Cardiac muscle cell (in vitro differentiated cells and primary cell): ENCODE data around the gene NCS1. TPM values are rescaled to one million over a fixed set of nuclear protein-coding genes. Genes with fewer than 3 reads are reported as not detected.
A peak's percentile ranks its signal among the peaks of the same experiment; 100 is the strongest.

Experiments
- DNase-seq, 2 donors: peaks; one replicate each; pipeline versions ENCODE4 v3.0.0 to v3.0.0-alpha.2; 2010 to 2017; ENCODE audit warnings: low read depth in 1 of 2, low spot score in 1 of 2
- H3K27ac ChIP-seq: fragments of 200-600 bp; sonication (generic); 2 replicates; pipeline ENCODE4 v1.5.1; 2016
- H3K27me3 ChIP-seq: fragments of 200-600 bp; sonication (generic); 2 replicates; pipeline ENCODE4 v1.6.0; 2016; ENCODE audit warnings: control low read depth
- H3K36me3 ChIP-seq: fragments of 200-600 bp; sonication (generic); 2 replicates; pipeline ENCODE4 v1.5.1; 2016; ENCODE audit warnings: control low read depth
- H3K4me1 ChIP-seq: fragments of 200-600 bp; sonication (generic); 2 replicates; pipeline ENCODE4 v1.8.1; 2017; ENCODE audit warnings: low read depth, mild to moderate bottlenecking, mixed run types
- H3K4me3 ChIP-seq: fragments of 200-600 bp; sonication (generic); 2 replicates; pipeline ENCODE4 v1.5.1; 2016; ENCODE audit warnings: mild to moderate bottlenecking
- H3K9me3 ChIP-seq: fragments of 200-600 bp; sonication (generic); 2 replicates; pipeline ENCODE4 v1.5.1; 2017; ENCODE audit warnings: low read depth, mild to moderate bottlenecking, control low read depth
- CTCF ChIP-seq: IDR thresholded peaks from 2 replicates; pipeline ENCODE4 v1.5.1; 2012; ENCODE audit warnings: low read depth, mild to moderate bottlenecking, low read length
- polyA plus RNA-seq: library from polyadenylated mRNA; unstranded; fragments of >200 nt; fragmentation: Nextera tagmentation; extraction: Ambion mirVana; gene quantifications from 2 replicates; pipeline ENCODE4 v1.2.1, GENCODE V29; 2016
- total RNA-seq: library from RNA; depleted of rRNA; stranded (reverse); fragments of >200 nt; gene quantifications from 2 replicates; pipeline ENCODE4 v1.2.3, GENCODE V29; 2016

Gene NCS1
- total and polyA plus RNA-seq, 2 experiments from 2014 or later: 48.3 to 55.7 TPM

GRCh38 chr9:130175355-130175754, 3.2 kb downstream of the NCS1 start:
- no peak overlapping the region for H3K4me3 ChIP-seq
- no peak for DNase-seq
- peak overlapping the region; percentile 72 for H3K27ac ChIP-seq
- peaks cover 4% of the 10 kb centered on the region for H3K4me1 ChIP-seq
- H3K27me3 ChIP-seq: no peaks in the 10 kb centered on the region
- no peaks in the 10 kb centered on the region for H3K9me3 ChIP-seq
- no peaks in the 10 kb centered on the region for H3K36me3 ChIP-seq
- TF ChIP-seq CTCF: no peak

- Histone ChIP-seq H3K4me3 (no peak overlapping the region), H3K27ac (peak overlapping the region; percentile 62), H3K27me3 (no peaks in the 10 kb centered on the region), H3K36me3 (no peaks in the 10 kb centered on the region), H3K4me1 (peaks cover 4% of the 10 kb centered on the region), H3K9me3 (no peaks in the 10 kb centered on the region)
- DNase-seq: no peak
- TF ChIP-seq CTCF: no peak
Measured at GRCh38 chr9:130176760-130177159, 4.6 kb downstream of the NCS1 start.

- no peak for TF ChIP-seq CTCF
- H3K4me1 ChIP-seq: peaks cover 9% of the 10 kb centered on the region
Measured at GRCh38 chr9:130177898-130178805, 5.9 kb downstream of the NCS1 start.

GRCh38 chr9:130179331-130179907, 7.2 kb downstream of the NCS1 start:
- Histone ChIP-seq H3K36me3 (no peaks in the 10 kb centered on the region), H3K4me3 (no peak overlapping the region), H3K4me1 (peaks cover 22% of the 10 kb centered on the region), H3K27me3 (no peaks in the 10 kb centered on the region), H3K9me3 (no peaks in the 10 kb centered on the region), H3K27ac (peak overlapping the region; percentile 6)
- no peak for TF ChIP-seq CTCF
- DNase-seq: no peak

More at GRCh38 chr9:130177898-130178805, 5.9 kb downstream of the NCS1 start:
- Histone ChIP-seq H3K27me3 (no peaks in the 10 kb centered on the region), H3K36me3 (no peaks in the 10 kb centered on the region), H3K4me3 (no peak overlapping the region), H3K9me3 (no peaks in the 10 kb centered on the region), H3K27ac (no peak overlapping the region)
- DNase-seq: no peak

- Histone ChIP-seq H3K4me3 (no peak overlapping the region), H3K36me3 (no peaks in the 10 kb centered on the region), H3K27ac (no peak overlapping the region), H3K4me1 (peaks cover 26% of the 10 kb centered on the region), H3K27me3 (no peaks in the 10 kb centered on the region), H3K9me3 (no peaks in the 10 kb centered on the region)
- DNase-seq: no peak
- TF ChIP-seq CTCF: no peak
Measured at GRCh38 chr9:130180516-130180915, 8.3 kb downstream of the NCS1 start.
